ENCODE results near the gene CXCL11.
A peak's percentile ranks its signal among the peaks of the same experiment; 100 is the strongest.
"Not testable (repeated sequence)": the region's sequence is repeated elsewhere in the genome, so short reads cannot be mapped to it uniquely, and the experiment has no call there.

The CXCL11 gene

DNA sequence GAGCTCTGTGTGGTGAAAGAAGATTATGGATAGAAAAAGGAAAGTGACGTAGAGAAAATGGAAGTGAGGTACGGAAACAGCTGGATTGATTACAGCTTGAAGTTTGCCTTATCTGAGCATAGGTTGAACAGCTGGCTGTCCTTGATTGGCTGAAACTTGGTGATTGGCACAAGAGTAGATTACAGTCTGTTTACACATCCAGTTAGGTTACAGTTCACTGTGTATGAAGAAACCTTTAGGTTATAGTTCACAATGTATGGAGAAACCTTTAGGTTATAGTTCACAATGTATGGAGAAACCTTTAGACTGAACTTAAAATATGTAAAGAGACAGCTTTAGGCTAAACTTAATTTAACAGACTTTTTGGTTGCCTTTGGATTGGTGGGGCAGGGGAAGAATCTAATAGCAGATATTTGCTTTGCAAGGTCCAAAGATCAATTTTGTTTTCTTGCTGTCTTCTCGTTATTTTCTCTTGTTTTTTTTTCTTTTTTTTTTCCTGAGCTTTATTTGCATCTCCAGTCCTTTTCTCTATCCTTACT lies 23.1 kb upstream of the CXCL11 start:
- TF ChIP-seq, protein P1, sequence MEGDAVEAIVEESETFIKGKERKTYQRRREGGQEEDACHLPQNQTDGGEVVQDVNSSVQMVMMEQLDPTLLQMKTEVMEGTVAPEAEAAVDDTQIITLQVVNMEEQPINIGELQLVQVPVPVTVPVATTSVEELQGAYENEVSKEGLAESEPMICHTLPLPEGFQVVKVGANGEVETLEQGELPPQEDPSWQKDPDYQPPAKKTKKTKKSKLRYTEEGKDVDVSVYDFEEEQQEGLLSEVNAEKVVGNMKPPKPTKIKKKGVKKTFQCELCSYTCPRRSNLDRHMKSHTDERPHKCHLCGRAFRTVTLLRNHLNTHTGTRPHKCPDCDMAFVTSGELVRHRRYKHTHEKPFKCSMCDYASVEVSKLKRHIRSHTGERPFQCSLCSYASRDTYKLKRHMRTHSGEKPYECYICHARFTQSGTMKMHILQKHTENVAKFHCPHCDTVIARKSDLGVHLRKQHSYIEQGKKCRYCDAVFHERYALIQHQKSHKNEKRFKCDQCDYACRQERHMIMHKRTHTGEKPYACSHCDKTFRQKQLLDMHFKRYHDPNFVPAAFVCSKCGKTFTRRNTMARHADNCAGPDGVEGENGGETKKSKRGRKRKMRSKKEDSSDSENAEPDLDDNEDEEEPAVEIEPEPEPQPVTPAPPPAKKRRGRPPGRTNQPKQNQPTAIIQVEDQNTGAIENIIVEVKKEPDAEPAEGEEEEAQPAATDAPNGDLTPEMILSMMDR (IDR thresholded peaks at IDR 0.05; ENCODE audit: poor library complexity, severe bottlenecking), result no peak
- DNase-seq (ENCODE audit: low spot score), result no peak

DNA sequence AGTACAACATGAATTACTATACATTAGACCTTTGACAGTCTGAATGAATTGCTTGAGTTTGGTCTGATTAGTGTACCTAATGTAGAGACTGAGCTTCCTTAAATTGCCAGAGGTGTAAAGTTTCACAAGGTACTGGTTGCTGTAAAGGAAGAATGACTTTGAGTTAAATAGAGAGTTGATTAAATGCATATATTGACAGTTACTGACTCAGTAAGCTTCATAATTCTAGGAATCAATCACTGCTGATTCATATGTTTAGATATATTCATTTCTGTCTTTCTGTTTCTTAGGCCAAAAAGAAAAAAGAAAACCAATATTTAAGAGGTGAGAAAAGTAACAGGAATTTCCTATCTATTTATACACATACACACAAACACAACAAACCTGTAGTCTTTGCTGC lies 22.4 kb upstream of the CXCL11 start:
- no peak overlapping the region for H3K4me3 ChIP-seq (ENCODE audit: severe bottlenecking)
- H3K36me3 ChIP-seq (ENCODE audit: low read depth), result no peaks in the 10 kb centered on the region
- peak overlapping the region; percentile 67 for H3K27ac ChIP-seq (ENCODE audit: poor library complexity, severe bottlenecking)
- TF ChIP-seq, protein P1 (IDR thresholded peaks at IDR 0.05; ENCODE audit: poor library complexity, severe bottlenecking), result no peak
- peaks cover 26% of the 10 kb centered on the region for H3K4me1 ChIP-seq (ENCODE audit: insufficient read depth, poor library complexity, severe bottlenecking)
- no peak for ATAC-seq (ENCODE audit: low read depth)
- H3K9me3 ChIP-seq (ENCODE audit: severe bottlenecking), result no peaks in the 10 kb centered on the region
- no peak for DNase-seq (ENCODE audit: low spot score)
- H3K27me3 ChIP-seq (ENCODE audit: insufficient read depth, poor library complexity, severe bottlenecking), result no peaks in the 10 kb centered on the region

More for the DNA sequence above, 23.1 kb upstream of the CXCL11 start:
- no peaks in the 10 kb centered on the region for H3K36me3 ChIP-seq (ENCODE audit: low read depth)
- no peak overlapping the region for H3K4me3 ChIP-seq (ENCODE audit: severe bottlenecking)
- no peaks in the 10 kb centered on the region for H3K9me3 ChIP-seq (ENCODE audit: severe bottlenecking)
- H3K4me1 ChIP-seq (ENCODE audit: insufficient read depth, poor library complexity, severe bottlenecking), result peaks cover 26% of the 10 kb centered on the region
- ATAC-seq (ENCODE audit: low read depth), result no peak
- peak overlapping the region; percentile 67 for H3K27ac ChIP-seq (ENCODE audit: poor library complexity, severe bottlenecking)
- H3K27me3 ChIP-seq (ENCODE audit: insufficient read depth, poor library complexity, severe bottlenecking), result no peaks in the 10 kb centered on the region

DNA sequence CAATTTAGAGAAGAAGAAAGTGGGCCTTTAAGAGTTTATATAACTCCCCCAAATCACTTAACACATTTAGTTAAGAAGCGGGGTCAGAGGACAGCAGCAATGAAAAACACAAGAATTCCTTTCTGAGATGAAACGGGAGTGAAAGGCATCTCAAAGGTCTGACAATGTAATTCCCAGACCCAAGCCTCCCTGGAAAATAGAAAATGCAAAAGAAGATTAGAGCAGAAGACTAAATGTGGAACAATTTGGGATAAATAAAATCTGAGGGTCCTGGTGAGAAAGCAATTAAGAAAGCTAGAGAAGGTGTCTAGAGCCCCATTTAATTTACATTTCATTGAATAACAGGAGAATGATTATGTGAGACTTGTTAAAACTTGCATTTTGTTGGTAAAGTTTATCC lies 19.6 kb upstream of the CXCL11 start:
- Histone ChIP-seq H3K27ac (ENCODE audit: poor library complexity, severe bottlenecking) (no peak overlapping the region), H3K4me1 (ENCODE audit: insufficient read depth, poor library complexity, severe bottlenecking) (peaks cover 25% of the 10 kb centered on the region), H3K9me3 (ENCODE audit: severe bottlenecking) (no peaks in the 10 kb centered on the region), H3K4me3 (ENCODE audit: severe bottlenecking) (no peak overlapping the region), H3K36me3 (ENCODE audit: low read depth) (no peaks in the 10 kb centered on the region), H3K27me3 (ENCODE audit: insufficient read depth, poor library complexity, severe bottlenecking) (no peaks in the 10 kb centered on the region)
- TF ChIP-seq, protein P1 (IDR thresholded peaks at IDR 0.05; ENCODE audit: poor library complexity, severe bottlenecking), result no peak
- no peak for ATAC-seq (ENCODE audit: low read depth)
- DNase-seq (ENCODE audit: low spot score), result no peak

DNA sequence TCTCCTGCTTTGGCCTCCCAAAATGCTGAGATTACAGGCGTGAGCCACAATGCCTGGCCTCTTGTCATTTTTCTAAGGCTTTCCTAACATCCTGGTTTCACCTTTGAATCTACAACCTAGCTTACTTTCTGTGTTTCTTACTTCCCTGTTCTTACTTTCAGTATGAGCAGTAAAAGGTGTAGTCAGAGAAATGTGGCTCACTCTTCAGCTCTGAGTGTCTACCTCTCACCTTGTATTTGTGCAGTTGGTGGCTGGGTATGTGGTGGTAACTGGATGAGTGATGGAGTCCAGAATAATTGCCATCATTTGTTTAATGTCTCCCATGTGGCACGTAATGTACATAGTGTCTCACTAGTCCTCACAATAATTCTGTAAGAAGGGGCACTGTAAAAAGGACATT lies 19.1 kb upstream of the CXCL11 start:
- H3K9me3 ChIP-seq (ENCODE audit: severe bottlenecking), result no peaks in the 10 kb centered on the region
- ATAC-seq (ENCODE audit: low read depth), result no peak
- TF ChIP-seq, protein P1 (IDR thresholded peaks at IDR 0.05; ENCODE audit: poor library complexity, severe bottlenecking), result no peak
- H3K27ac ChIP-seq (ENCODE audit: poor library complexity, severe bottlenecking), result no peak overlapping the region
- DNase-seq (ENCODE audit: low spot score), result no peak
- H3K4me1 ChIP-seq (ENCODE audit: insufficient read depth, poor library complexity, severe bottlenecking), result peaks cover 20% of the 10 kb centered on the region
- no peaks in the 10 kb centered on the region for H3K27me3 ChIP-seq (ENCODE audit: insufficient read depth, poor library complexity, severe bottlenecking)
- H3K4me3 ChIP-seq (ENCODE audit: severe bottlenecking), result no peak overlapping the region
- no peaks in the 10 kb centered on the region for H3K36me3 ChIP-seq (ENCODE audit: low read depth)

DNA sequence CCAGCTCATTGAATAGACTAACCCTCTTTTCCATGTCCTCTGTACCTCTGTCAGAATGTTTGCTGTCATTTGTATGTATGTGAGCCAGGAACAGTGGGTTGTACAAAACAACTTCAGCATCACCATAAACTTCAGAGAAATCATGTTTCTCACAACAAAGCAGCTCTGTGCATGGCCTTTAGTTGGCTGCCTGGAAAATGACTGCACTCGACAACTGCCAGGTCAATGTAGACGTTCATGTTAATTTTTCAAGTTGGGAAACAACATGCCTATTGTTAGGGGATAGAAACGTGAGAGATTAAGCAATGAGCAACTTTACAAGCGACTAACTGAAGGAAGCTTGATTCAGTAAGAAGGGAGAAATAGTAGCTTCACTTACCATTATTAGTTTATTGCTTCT lies 17.9 kb upstream of the CXCL11 start:
- no peak for DNase-seq (ENCODE audit: low spot score)

DNA sequence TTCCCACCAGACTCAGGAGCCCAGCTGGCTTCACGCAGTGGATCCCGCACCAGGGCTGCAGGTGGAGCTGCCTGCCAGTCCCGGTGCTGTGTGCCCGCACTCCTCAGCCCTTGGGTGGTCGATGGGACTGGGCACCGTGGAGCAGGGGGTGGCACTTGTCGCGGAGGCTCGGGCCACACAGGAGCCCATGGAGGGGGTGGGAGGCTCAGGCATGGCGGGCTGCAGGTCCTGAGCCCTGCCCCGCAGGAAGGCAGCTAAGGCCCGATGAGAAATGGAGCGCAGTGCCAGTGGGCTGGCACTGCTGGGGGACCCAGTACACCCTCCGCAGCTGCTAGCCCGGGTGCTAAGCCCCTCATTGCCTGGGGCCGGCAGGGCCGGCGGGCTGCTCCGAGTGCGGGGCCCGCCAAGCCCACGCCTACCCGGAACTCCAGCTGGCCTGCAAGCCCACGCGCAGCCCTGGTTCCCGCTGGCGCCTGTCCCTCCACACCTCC lies 14.7 kb upstream of the CXCL11 start:
- H3K27ac ChIP-seq (ENCODE audit: poor library complexity, severe bottlenecking); H3K9me3 ChIP-seq (ENCODE audit: severe bottlenecking); ATAC-seq (ENCODE audit: low read depth); H3K4me1 ChIP-seq (ENCODE audit: insufficient read depth, poor library complexity, severe bottlenecking); H3K4me3 ChIP-seq (ENCODE audit: severe bottlenecking); H3K27me3 ChIP-seq (ENCODE audit: insufficient read depth, poor library complexity, severe bottlenecking); DNase-seq (ENCODE audit: low spot score); H3K36me3 ChIP-seq (ENCODE audit: low read depth): not testable (repeated sequence)

More for the DNA sequence above, 17.9 kb upstream of the CXCL11 start:
- H3K27ac ChIP-seq (ENCODE audit: poor library complexity, severe bottlenecking), result no peak overlapping the region
- H3K4me3 ChIP-seq (ENCODE audit: severe bottlenecking), result no peak overlapping the region
- no peak for ATAC-seq (ENCODE audit: low read depth)
- TF ChIP-seq, protein P1 (IDR thresholded peaks at IDR 0.05; ENCODE audit: poor library complexity, severe bottlenecking), result no peak
- H3K4me1 ChIP-seq (ENCODE audit: insufficient read depth, poor library complexity, severe bottlenecking), result peaks cover 10% of the 10 kb centered on the region
- no peaks in the 10 kb centered on the region for H3K27me3 ChIP-seq (ENCODE audit: insufficient read depth, poor library complexity, severe bottlenecking)
- H3K9me3 ChIP-seq (ENCODE audit: severe bottlenecking), result no peaks in the 10 kb centered on the region
- H3K36me3 ChIP-seq (ENCODE audit: low read depth), result no peaks in the 10 kb centered on the region

DNA sequence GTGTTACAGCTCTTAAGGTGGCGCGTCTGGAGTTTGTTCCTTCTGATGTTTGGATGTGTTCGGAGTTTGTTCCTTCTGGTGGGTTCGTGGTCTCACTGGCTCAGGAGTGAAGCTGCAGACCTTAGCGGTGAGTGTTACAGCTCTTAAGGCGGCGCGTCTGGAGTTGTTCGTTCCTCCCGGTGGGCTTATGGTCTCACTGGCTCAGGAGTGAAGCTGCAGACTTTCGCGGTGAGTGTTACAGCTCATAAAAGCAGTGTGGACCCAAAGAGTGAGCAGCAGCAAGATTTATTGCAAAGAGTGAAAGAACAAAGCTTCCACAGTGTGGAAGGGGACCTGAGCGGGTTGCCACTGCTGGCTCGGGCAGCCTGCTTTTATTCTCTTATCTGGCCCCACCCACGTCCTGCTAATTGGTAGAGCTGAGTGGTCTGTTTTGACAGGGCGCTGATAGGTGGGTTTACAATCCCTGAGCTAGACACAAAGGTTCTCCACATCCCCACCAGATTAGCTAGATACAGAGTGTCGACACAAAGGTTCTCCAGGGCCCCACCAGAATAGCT lies 14.1 kb upstream of the CXCL11 start:
- not testable (repeated sequence) for H3K27me3 ChIP-seq (ENCODE audit: insufficient read depth, poor library complexity, severe bottlenecking); H3K9me3 ChIP-seq (ENCODE audit: severe bottlenecking); H3K4me3 ChIP-seq (ENCODE audit: severe bottlenecking); DNase-seq (ENCODE audit: low spot score); ATAC-seq (ENCODE audit: low read depth); H3K27ac ChIP-seq (ENCODE audit: poor library complexity, severe bottlenecking); H3K36me3 ChIP-seq (ENCODE audit: low read depth); H3K4me1 ChIP-seq (ENCODE audit: insufficient read depth, poor library complexity, severe bottlenecking)

All from RWPE2 (cell line).